Globus pallidus (tissue), 1 donor: ENCODE data around the gene BTBD10.
"Not testable (repeated sequence)": the region's sequence is repeated elsewhere in the genome, so short reads cannot be mapped to it uniquely, and the experiment has no call there.

Experiments
- DNase-seq: peaks from one replicate; pipeline ENCODE4 v3.0.0-alpha.2; 2015; ENCODE audit warnings: low spot score

The BTBD10 gene

GRCh38 chr11:13440100-13440855, 22.7 kb downstream of the BTBD10 start:
- peak; percentile 70 for DNase-seq

- DNase-seq: no peak
Measured at GRCh38 chr11:13438291-13438690, 24.7 kb downstream of the BTBD10 start.

- not testable (repeated sequence) for DNase-seq
Measured at GRCh38 chr11:13436836-13437235, 26.2 kb downstream of the BTBD10 start.

GRCh38 chr11:13434247-13435205, 28.5 kb downstream of the BTBD10 start:
- no peak for DNase-seq

- no peak for DNase-seq
Measured at GRCh38 chr11:13433437-13433836, 29.6 kb downstream of the BTBD10 start.

GRCh38 chr11:13429836-13430235, 33.2 kb downstream of the BTBD10 start:
- no peak for DNase-seq

- no peak for DNase-seq
Measured at GRCh38 chr11:13429288-13429687, 33.7 kb downstream of the BTBD10 start.

- DNase-seq: no peak
Measured at GRCh38 chr11:13427440-13427839, 35.6 kb downstream of the BTBD10 start.

- no peak for DNase-seq
Measured at GRCh38 chr11:13423372-13423771, 39.6 kb downstream of the BTBD10 start.

GRCh38 chr11:13421561-13421960, 41.5 kb downstream of the BTBD10 start:
- no peak for DNase-seq

GRCh38 chr11:13415201-13415600, 47.8 kb downstream of the BTBD10 start:
- DNase-seq: no peak

- no peak for DNase-seq
Measured at GRCh38 chr11:13405220-13405619, 57.8 kb downstream of the BTBD10 start.

- DNase-seq: not testable (repeated sequence)
Measured at GRCh38 chr11:13398335-13398734, 64.7 kb downstream of the BTBD10 start.

GRCh38 chr11:13391217-13391616, 71.8 kb downstream of the BTBD10 start:
- DNase-seq: no peak

GRCh38 chr11:13388741-13389140, 74.3 kb downstream of the BTBD10 start:
- DNase-seq: no peak

GRCh38 chr11:13386567-13386966, 76.5 kb downstream of the BTBD10 start:
- no peak for DNase-seq

GRCh38 chr11:13384908-13385640, 77.9 kb downstream of the BTBD10 start:
- peak; percentile 21 for DNase-seq

GRCh38 chr11:13382751-13383150, 80.3 kb downstream of the BTBD10 start:
- no peak for DNase-seq

GRCh38 chr11:13380731-13381130, 82.3 kb downstream of the BTBD10 start:
- no peak for DNase-seq

- no peak for DNase-seq
Measured at GRCh38 chr11:13378316-13378715, 84.7 kb downstream of the BTBD10 start.

GRCh38 chr11:13376838-13377237, 86.2 kb downstream of the BTBD10 start:
- no peak for DNase-seq

- DNase-seq: no peak
Measured at GRCh38 chr11:13376402-13376801, 86.6 kb downstream of the BTBD10 start.
